ENCODE data around the gene SYTL4. TPM values are rescaled to one million over a fixed set of nuclear protein-coding genes. Genes with fewer than 3 reads are reported as not detected.

SYTL4 gene
- total RNA-seq, 4 donors from 2014 or later = 2.5 to 4.0 (median 3.1) TPM

GRCh38 chrX:100747703-100748102, 15.8 kb upstream of the SYTL4 start:
- H3K4me1 ChIP-seq = no peaks in the 10 kb centered on the region
- no peak for ATAC-seq
- H3K27me3 ChIP-seq = peaks cover 0 to 5% (median under 1%) of the 10 kb centered on the region in 3 donors

GRCh38 chrX:100747090-100747489, 15.2 kb upstream of the SYTL4 start:
- in situ Hi-C loops (cut with MboI; ENCODE audit: low sequenced_read_pairs in 4 of 4) (no loop called here), intact Hi-C loops (cut with DNase I; ENCODE audit: low total_unique reads) (no loop called here)
- Histone ChIP-seq H3K4me3 (no peak overlapping the region), H3K27ac (peak overlapping the region; percentile 6 to 58 (median 33)), H3K4me1 (no peaks in the 10 kb centered on the region), H3K36me3 (no peaks in the 10 kb centered on the region), H3K27me3 (peaks cover 0 to 5% (median 0%) of the 10 kb centered on the region in 3 donors), H3K9me3 (no peaks in the 10 kb centered on the region)
- DNase-seq (no peak), ATAC-seq (no peak)
- TF ChIP-seq CTCF (IDR thresholded peaks at IDR 0.05 in 4 of 5, conservative IDR thresholded peaks at IDR 0.05 in 1 of 5) = no peak
- TF ChIP-seq POLR2A (IDR thresholded peaks at IDR 0.05) = no peak

More at GRCh38 chrX:100747703-100748102, 15.8 kb upstream of the SYTL4 start:
- DNase-seq = no peak
- no peaks in the 10 kb centered on the region for H3K9me3 ChIP-seq
- H3K27ac ChIP-seq = no peak overlapping the region
- H3K4me3 ChIP-seq = no peak overlapping the region
- no peak for TF ChIP-seq CTCF (IDR thresholded peaks at IDR 0.05 in 4 of 5, conservative IDR thresholded peaks at IDR 0.05 in 1 of 5)
- no peaks in the 10 kb centered on the region for H3K36me3 ChIP-seq
- in situ Hi-C loops (cut with MboI; ENCODE audit: low sequenced_read_pairs in 4 of 4) = no loop called here
- intact Hi-C loops (cut with DNase I; ENCODE audit: low total_unique reads) = no loop called here

- intact Hi-C loops (cut with DNase I; ENCODE audit: low total_unique reads) (no loop called here), in situ Hi-C loops (cut with MboI; ENCODE audit: low sequenced_read_pairs in 4 of 4) (no loop called here)
- Histone ChIP-seq H3K9me3 (no peaks in the 10 kb centered on the region), H3K4me1 (no peaks in the 10 kb centered on the region), H3K27me3 (peaks cover 0 to 5% (median 0%) of the 10 kb centered on the region in 3 donors), H3K4me3 (no peak overlapping the region), H3K27ac (peak overlapping the region; percentile 9 to 58 (median 44)), H3K36me3 (no peaks in the 10 kb centered on the region)
- ATAC-seq = peak; percentile 81 to 83
- TF ChIP-seq CTCF (IDR thresholded peaks at IDR 0.05 in 4 of 5, conservative IDR thresholded peaks at IDR 0.05 in 1 of 5) = no peak
- TF ChIP-seq POLR2A (IDR thresholded peaks at IDR 0.05) = no peak
- DNase-seq = peak in 1 of 2 donors; percentile 20
Observed at GRCh38 chrX:100745806-100746537, 14.1 kb upstream of the SYTL4 start.

GRCh38 chrX:100745205-100745604, 13.3 kb upstream of the SYTL4 start:
- in situ Hi-C loops (cut with MboI; ENCODE audit: low sequenced_read_pairs in 4 of 4) = no loop called here
- no peaks in the 10 kb centered on the region for H3K9me3 ChIP-seq
- H3K4me3 ChIP-seq = no peak overlapping the region
- no peaks in the 10 kb centered on the region for H3K36me3 ChIP-seq
- TF ChIP-seq CTCF (IDR thresholded peaks at IDR 0.05 in 4 of 5, conservative IDR thresholded peaks at IDR 0.05 in 1 of 5) (no peak), POLR2A (IDR thresholded peaks at IDR 0.05) (no peak)
- DNase-seq (no peak), ATAC-seq (no peak)
- peak overlapping the region; percentile 9 to 57 (median 38) for H3K27ac ChIP-seq
- no peaks in the 10 kb centered on the region for H3K4me1 ChIP-seq
- peaks cover 0 to 5% (median 0%) of the 10 kb centered on the region in 3 donors for H3K27me3 ChIP-seq
- intact Hi-C loops (cut with DNase I; ENCODE audit: low total_unique reads) = no loop called here
